MCF 10A (cell line): ENCODE data around the gene ABHD14A. TPM values are rescaled to one million over a fixed set of nuclear protein-coding genes. Genes with fewer than 3 reads are reported as not detected.
A peak's percentile ranks its signal among the peaks of the same experiment; 100 is the strongest.

Experiments
- BruUV-seq: library from RNA; stranded (reverse); fragments of 400-500 nt; replicated peaks from 2 replicates; lab custom pipeline; 2021; lab: Mats Ljungman, UMichigan
- CTCF ChIA-PET: fragments of 300-600 bp; sonication (Branson Sonifier 250); formaldehyde crosslinking; extraction: SDS; loops from one replicate; lab custom pipeline; 2021; ENCODE audit warnings: antibody characterized with exemption, inconsistent platforms; lab: Yijun Ruan, JAX
- POLR2A ChIA-PET: fragments of 300-600, 350-650 bp; sonication (Branson Sonifier 250); formaldehyde crosslinking; extraction: SDS; loops from one replicate; lab custom pipeline; 2020; ENCODE audit warnings: antibody characterized with exemption, inconsistent platforms; lab: Yijun Ruan, JAX
- DNase-seq: peaks from one replicate; pipeline ENCODE4 v3.0.0-alpha.2; 2018; ENCODE audit not compliant: unreplicated experiment
- H3K27ac Mint-ChIP-seq: one replicate; pipeline ENCODE4 v1.8.0; 2022; ENCODE audit warnings: mild to moderate bottlenecking, low read depth, mixed read lengths; ENCODE audit not compliant: unreplicated experiment
- H3K27me3 Mint-ChIP-seq: one replicate; pipeline ENCODE4 v1.8.0; 2022; ENCODE audit warnings: mixed read lengths; ENCODE audit not compliant: insufficient read depth, unreplicated experiment
- H3K36me3 Mint-ChIP-seq: one replicate; pipeline ENCODE4 v1.8.0; 2022; ENCODE audit warnings: mild to moderate bottlenecking, moderate library complexity, mixed read lengths; ENCODE audit not compliant: insufficient read depth, unreplicated experiment
- H3K4me1 Mint-ChIP-seq: one replicate; pipeline ENCODE4 v1.8.0; 2022; ENCODE audit warnings: mixed read lengths; ENCODE audit not compliant: insufficient read depth, unreplicated experiment
- H3K4me3 Mint-ChIP-seq: one replicate; pipeline ENCODE4 v1.8.0; 2022; ENCODE audit warnings: mild to moderate bottlenecking, moderate library complexity, mixed read lengths; ENCODE audit not compliant: unreplicated experiment
- H3K9me3 Mint-ChIP-seq: one replicate; pipeline ENCODE4 v1.8.0; 2022; ENCODE audit warnings: mixed read lengths; ENCODE audit not compliant: unreplicated experiment
- CTCF ChIP-seq: fragments of 200-600 bp; IDR thresholded peaks from one replicate; pipeline ENCODE4 v1.8.0; 2022; ENCODE audit warnings: antibody characterized with exemption, mild to moderate bottlenecking; ENCODE audit not compliant: unreplicated experiment
- intact Hi-C: fragments of 100-400 bp; cut with micrococcal nuclease; formaldehyde crosslinking; loops from 2 replicates; pipeline ENCODE4 v1.14.1; 2022
- total RNA-seq: library from RNA; stranded (reverse); gene quantifications from 2 replicates; pipeline ENCODE4 v1.2.3, GENCODE V29; 2022

ABHD14A gene
- total RNA-seq, 1 experiment from 2014 or later = 8.1 TPM

GRCh38 chr3:51978143-51978502, 3.3 kb downstream of the ABHD14A start:
- H3K36me3 Mint-ChIP-seq = peaks cover 6% of the 10 kb centered on the region
- H3K4me3 Mint-ChIP-seq = no peak overlapping the region
- intact Hi-C loops = no loop called here
- H3K27ac Mint-ChIP-seq = peak overlapping the region; percentile 54
- H3K9me3 Mint-ChIP-seq = no peaks in the 10 kb centered on the region
- POLR2A ChIA-PET = interaction anchor here (1.0 to 1.6 kb wide), 2 partner anchors 18 to 35 kb away, joined by 4 to 6 read pairs; partner anchors contain the start of gene RPL29
- TF ChIP-seq CTCF = no peak
- CTCF ChIA-PET = interaction anchor here (0.6 to 0.9 kb wide), 2 partner anchors 17 to 36 kb away, joined by 4 read pairs; partner anchors contain the start of genes PARP3 and RRP9
- H3K4me1 Mint-ChIP-seq = peaks cover 38% of the 10 kb centered on the region
- no peaks in the 10 kb centered on the region for H3K27me3 Mint-ChIP-seq
- no peak for DNase-seq
- BruUV-seq = no TSS peak

GRCh38 chr3:51980253-51980652, 5.4 kb downstream of the ABHD14A start:
- no peak overlapping the region for H3K4me3 Mint-ChIP-seq
- TF ChIP-seq CTCF = no peak
- H3K27me3 Mint-ChIP-seq = no peaks in the 10 kb centered on the region
- ChIA-PET POLR2A (interaction anchor here (6.0 kb wide), 1 partner anchor 15 kb away, joined by 93 read pairs; the partner anchor contains the start of gene RPL29), CTCF (interaction anchor here (0.6 kb wide), 1 partner anchor 15 kb away, joined by 3 read pairs; the partner anchor contains the start of gene RPL29)
- H3K9me3 Mint-ChIP-seq = no peaks in the 10 kb centered on the region
- no peak overlapping the region for H3K27ac Mint-ChIP-seq
- intact Hi-C loops = no loop called here
- no peak for DNase-seq
- peaks cover 6% of the 10 kb centered on the region for H3K36me3 Mint-ChIP-seq
- BruUV-seq = no TSS peak
- H3K4me1 Mint-ChIP-seq = peaks cover 42% of the 10 kb centered on the region

- intact Hi-C loops = no loop called here
- peaks cover 30% of the 10 kb centered on the region for H3K4me1 Mint-ChIP-seq
- H3K4me3 Mint-ChIP-seq = peak overlapping the region; percentile 87
- peaks cover 6% of the 10 kb centered on the region for H3K36me3 Mint-ChIP-seq
- H3K27ac Mint-ChIP-seq = peak overlapping the region; percentile 98
- DNase-seq = peak; percentile 72
- no peaks in the 10 kb centered on the region for H3K9me3 Mint-ChIP-seq
- POLR2A ChIA-PET = interaction anchor here (0.7 to 6.0 kb wide), 22 partner anchors 9 to 483 kb away, joined by 3 to 93 read pairs (median 5); partner anchors contain the start of genes ABHD14A, ABHD14B, DCAF1 and GLYCTK
- TF ChIP-seq CTCF = peak; percentile 60
- BruUV-seq = TSS peak; percentile 65
- CTCF ChIA-PET = interaction anchor here (0.5 to 3.9 kb wide), 14 partner anchors 9 to 141 kb away, joined by 3 to 27 read pairs (median 6); partner anchors contain the start of genes ABHD14B and RRP9
- no peaks in the 10 kb centered on the region for H3K27me3 Mint-ChIP-seq
These were observed 7.5 kb downstream of the ABHD14A start for GRCh38 chr3:51982352-51982837.

- ChIA-PET CTCF (interaction anchor here (0.5 to 3.9 kb wide), 16 partner anchors 9 to 1281 kb away, joined by 3 to 27 read pairs (median 4); partner anchors contain the start of genes ABHD14B and RRP9), POLR2A (interaction anchor here (0.6 to 6.0 kb wide), 23 partner anchors 9 to 598 kb away, joined by 3 to 93 read pairs (median 5); partner anchors contain the start of genes ABHD14A, ABHD14B, DCAF1 and GLYCTK)
- BruUV-seq = no TSS peak
- intact Hi-C loops = no loop called here
- H3K4me3 Mint-ChIP-seq = peak within 1 kb of the TSS; percentile 87
- H3K36me3 Mint-ChIP-seq = peaks cover 9% of the 10 kb centered on the region
- peak within 1 kb of the TSS; percentile 98 for H3K27ac Mint-ChIP-seq
- no peaks in the 10 kb centered on the region for H3K27me3 Mint-ChIP-seq
- peak; percentile 87 for DNase-seq
- no peak for TF ChIP-seq CTCF
- H3K9me3 Mint-ChIP-seq = no peaks in the 10 kb centered on the region
- peaks cover 25% of the 10 kb centered on the region for H3K4me1 Mint-ChIP-seq
These were observed 8.1 kb downstream of the ABHD14A start, which contains the start of gene ACY1 for GRCh38 chr3:51982838-51983577. ACY1 (plus strand) TSS chr3:51983535; CDS start chr3:51984065, 530 bp downstream.
